Endothelial cell of umbilical vein (primary cell): ENCODE data around the gene MCM3AP.

Experiments
- EZH2 ChIP-seq: IDR thresholded peaks from 2 replicates; pipeline ENCODE4 v1.6.1; 2012; ENCODE audit warnings: borderline replicate concordance, low read depth, mild to moderate bottlenecking, moderate library complexity, low read length, inconsistent platforms; ENCODE audit not compliant: severe bottlenecking
- FOS ChIP-seq: IDR thresholded peaks from 2 replicates; pipeline ENCODE4 v1.6.1; 2011; ENCODE audit warnings: mild to moderate bottlenecking, low read length, moderate library complexity, borderline replicate concordance; ENCODE audit not compliant: insufficient read depth
- GATA2 ChIP-seq: IDR thresholded peaks from 2 replicates; pipeline ENCODE4 v1.7.0; 2011; ENCODE audit warnings: low read depth, mild to moderate bottlenecking, moderate library complexity, mixed read lengths, low read length; ENCODE audit not compliant: insufficient read length, insufficient read depth
- JUN ChIP-seq: IDR thresholded peaks from 2 replicates; pipeline ENCODE4 v1.6.1; 2011; ENCODE audit warnings: borderline replicate concordance, low read depth; ENCODE audit not compliant: insufficient read length, insufficient read depth
- POLR2A ChIP-seq: IDR thresholded peaks from 2 replicates; pipeline ENCODE4 v1.6.1; 2012; ENCODE audit warnings: low read depth, mild to moderate bottlenecking, control low read depth, low read length
- POLR2AphosphoS5 ChIP-seq: IDR thresholded peaks from 2 replicates; pipeline ENCODE4 v1.6.1; 2012; ENCODE audit warnings: low read depth, mild to moderate bottlenecking, control low read depth, low read length, moderate library complexity; ENCODE audit not compliant: insufficient read depth
- TF ChIP-seq, protein P1 (sequence below), 2 donors: IDR thresholded peaks; 1 replicate in 1 of 2; 2 replicates in 1 of 2; pipeline ENCODE4 v1.5.1; 2011; ENCODE audit warnings: low read length in 2 of 2, mild to moderate bottlenecking in 2 of 2, moderate library complexity in 2 of 2, control low read depth in 1 of 2, inconsistent platforms in 1 of 2, low read depth in 1 of 2; ENCODE audit not compliant: insufficient read depth in 1 of 2; ENCODE audit errors: extremely low read depth in 1 of 2
- TF ChIP-seq, protein P2 (sequence below): IDR thresholded peaks from 2 replicates; pipeline ENCODE4 v1.6.1; 2011; ENCODE audit not compliant: insufficient read depth, insufficient read length

DNA sequence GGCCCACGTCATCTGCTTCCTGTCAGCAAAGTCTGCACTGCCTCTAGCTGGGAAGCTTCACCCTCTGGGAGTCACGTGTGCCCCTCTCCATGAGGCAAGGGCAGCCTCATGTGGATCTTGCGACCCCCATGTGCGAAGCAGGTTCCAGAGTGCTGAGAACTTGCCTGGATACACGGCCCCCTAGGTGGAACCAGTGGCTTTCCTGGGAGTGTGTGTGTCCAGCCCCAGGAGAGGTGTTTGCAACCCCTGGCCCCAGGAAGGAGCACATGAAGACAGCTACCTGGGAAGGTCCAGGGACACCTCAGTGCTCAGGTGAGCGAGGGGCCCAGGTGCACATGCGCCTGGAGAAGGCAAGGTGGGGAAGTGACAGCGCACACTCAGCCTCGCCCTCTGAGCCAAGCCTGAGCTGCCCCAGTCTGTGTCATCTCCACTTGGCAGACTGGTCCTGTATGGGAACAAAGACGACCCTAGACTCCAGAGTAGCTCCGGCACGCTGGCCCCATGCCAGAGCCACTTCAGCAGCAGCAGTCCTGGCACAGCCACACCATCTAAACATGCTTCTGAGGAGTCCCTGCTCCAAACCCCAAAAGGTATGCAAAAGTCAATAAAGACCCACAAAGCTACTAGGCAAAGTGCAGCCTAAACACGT, 65.7 kb downstream of the MCM3AP start:
- TF ChIP-seq, protein P1, sequence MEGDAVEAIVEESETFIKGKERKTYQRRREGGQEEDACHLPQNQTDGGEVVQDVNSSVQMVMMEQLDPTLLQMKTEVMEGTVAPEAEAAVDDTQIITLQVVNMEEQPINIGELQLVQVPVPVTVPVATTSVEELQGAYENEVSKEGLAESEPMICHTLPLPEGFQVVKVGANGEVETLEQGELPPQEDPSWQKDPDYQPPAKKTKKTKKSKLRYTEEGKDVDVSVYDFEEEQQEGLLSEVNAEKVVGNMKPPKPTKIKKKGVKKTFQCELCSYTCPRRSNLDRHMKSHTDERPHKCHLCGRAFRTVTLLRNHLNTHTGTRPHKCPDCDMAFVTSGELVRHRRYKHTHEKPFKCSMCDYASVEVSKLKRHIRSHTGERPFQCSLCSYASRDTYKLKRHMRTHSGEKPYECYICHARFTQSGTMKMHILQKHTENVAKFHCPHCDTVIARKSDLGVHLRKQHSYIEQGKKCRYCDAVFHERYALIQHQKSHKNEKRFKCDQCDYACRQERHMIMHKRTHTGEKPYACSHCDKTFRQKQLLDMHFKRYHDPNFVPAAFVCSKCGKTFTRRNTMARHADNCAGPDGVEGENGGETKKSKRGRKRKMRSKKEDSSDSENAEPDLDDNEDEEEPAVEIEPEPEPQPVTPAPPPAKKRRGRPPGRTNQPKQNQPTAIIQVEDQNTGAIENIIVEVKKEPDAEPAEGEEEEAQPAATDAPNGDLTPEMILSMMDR (IDR thresholded peaks at IDR 0.05; ENCODE audit: extremely low read depth in 1 of 2, insufficient read depth in 1 of 2, low read depth in 1 of 2, low read length in 2 of 2) = no peak
- TF ChIP-seq POLR2A (no peak), JUN (no peak), EZH2 (no peak), GATA2 (no peak), FOS (no peak), POLR2AphosphoS5 (no peak)
- TF ChIP-seq, protein P2, sequence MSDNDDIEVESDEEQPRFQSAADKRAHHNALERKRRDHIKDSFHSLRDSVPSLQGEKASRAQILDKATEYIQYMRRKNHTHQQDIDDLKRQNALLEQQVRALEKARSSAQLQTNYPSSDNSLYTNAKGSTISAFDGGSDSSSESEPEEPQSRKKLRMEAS = no peak
